HG02884 (cell line): ENCODE results near the gene TUBB6.

Experiments used
- ATAC-seq: cut with Tn5 transposase; IDR thresholded peaks from one replicate; pipeline ENCODE4 v1.9.1; 2021; ENCODE audit warnings: mild to moderate bottlenecking, moderate library complexity; ENCODE audit not compliant: unreplicated experiment

TUBB6 gene

DNA sequence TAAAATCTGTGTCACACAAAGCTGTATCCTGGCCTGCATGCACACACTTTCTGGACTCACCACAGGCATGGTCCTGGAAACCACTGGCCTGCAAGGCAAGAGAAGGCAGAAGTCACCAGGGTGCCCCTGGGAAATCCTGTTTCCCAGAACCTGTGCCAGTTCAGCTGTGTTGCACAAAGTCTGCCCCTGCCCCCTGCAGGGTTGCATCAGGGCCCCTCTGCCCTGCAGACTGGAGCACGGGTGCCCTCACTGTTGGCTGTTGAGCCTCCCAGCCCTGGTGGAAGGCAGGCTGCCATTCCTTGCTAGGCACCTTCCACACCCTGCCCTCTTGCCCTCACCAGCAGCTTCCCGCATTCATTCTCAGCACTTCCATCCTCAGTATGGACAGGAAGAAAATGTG is 18.0 kb upstream of the TUBB6 start:
- ATAC-seq: no peak

DNA sequence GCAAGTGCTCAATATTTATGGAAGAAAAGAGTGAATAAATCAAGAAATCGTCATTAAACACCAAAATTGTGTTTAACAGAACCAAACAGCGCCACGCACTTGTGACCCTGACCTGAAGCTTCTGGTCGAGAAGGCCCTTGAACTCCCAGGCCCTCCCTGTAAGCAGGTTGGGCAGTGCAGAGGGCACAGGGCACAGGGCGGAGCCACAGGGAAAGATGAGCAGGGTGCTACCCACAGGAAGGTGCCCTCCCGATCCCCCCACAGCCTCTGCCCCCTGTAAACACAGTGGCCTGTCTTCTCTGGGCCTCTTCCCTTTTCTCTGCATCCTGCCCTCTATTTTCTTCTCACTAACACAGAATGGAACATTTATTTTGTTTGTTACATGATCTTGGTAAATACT is 16.9 kb upstream of the TUBB6 start:
- no peak for ATAC-seq

DNA sequence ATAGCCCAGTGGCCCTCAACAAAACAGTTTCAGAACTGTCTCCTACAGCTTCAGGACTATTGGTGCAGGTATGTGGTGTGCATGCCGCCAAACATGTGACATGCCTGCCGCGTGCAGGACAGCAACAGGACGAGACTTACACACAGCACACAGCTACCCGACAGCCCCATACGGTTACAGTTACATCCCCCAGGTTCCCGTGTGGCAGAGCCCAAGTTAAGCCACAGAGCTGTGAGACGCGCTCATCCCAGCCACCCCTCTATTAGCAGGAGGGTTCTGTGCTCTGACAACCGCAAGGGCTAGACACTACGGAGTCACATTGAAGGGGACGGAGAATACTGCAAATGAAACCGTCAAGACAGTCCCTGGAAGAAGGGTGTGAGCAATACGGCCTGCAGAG is 16.4 kb upstream of the TUBB6 start:
- no peak for ATAC-seq

DNA sequence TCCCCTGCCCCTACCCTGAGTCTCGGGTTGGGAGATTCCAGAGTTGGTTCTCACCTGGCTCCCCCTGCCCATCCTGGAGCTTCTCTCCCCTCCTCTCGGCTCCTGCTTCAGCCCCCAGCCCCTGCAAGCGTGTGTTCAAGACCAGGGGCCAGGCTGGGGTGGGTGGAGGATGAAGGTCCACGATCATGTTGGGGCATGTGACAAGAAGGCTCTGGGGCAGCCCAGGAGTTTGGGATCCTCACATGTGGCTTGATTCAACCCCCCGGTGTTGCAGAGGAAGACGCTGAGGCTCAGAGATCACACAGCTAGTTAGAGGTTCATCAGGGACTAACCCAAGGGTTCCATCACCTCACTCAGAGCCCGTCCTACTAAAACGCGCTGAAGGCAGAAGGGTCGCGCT is 14.2 kb upstream of the TUBB6 start:
- no peak for ATAC-seq

DNA sequence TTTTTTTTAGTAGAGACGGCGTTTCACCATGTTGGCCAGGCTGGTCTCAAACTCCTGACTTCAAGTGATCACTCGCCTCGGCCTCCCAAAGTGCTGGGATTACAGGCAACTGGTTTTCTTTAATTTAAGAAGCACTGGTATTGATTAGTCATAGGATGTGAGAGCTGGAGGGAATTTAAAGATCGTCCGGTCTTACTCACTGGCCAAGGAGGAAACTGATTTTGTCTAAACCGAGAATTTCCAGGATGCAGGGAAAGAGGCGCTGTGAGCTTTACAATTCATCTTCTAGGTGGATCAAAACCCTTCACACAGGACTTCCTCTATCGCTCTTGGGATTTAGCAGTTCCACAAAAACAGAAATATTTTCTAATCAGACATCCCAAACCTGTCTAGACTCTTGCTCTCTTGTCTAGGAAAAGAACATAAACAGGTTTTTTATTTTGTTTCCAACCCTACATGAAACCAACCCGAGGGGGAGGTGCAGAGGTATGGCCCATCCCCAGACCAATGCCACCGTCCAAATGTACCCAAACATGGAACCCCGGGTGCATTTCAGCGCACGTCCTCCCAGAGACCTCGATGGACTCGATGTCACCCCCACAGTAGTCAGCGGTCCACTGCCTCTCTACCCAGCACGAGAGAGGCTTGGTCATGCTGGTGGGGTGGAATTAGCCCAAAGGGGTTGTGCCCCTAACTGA is 12.5 kb upstream of the TUBB6 start:
- ATAC-seq: no peak

DNA sequence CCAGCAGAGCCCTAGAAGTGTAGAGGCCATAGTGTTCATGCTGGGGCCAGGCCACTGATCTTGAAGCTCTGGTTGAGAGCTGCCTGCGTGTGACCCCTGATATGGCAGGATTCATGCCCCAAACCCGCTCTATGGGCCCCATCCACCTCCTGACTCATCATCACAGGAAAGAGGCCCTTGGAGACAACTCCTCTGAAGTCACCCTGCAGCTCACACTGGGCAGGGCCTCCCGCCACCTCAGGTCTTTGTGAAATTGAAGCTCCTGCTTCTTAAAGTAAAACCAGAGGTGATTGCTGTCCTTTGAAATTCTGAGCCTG is 12.0 kb upstream of the TUBB6 start:
- no peak for ATAC-seq

DNA sequence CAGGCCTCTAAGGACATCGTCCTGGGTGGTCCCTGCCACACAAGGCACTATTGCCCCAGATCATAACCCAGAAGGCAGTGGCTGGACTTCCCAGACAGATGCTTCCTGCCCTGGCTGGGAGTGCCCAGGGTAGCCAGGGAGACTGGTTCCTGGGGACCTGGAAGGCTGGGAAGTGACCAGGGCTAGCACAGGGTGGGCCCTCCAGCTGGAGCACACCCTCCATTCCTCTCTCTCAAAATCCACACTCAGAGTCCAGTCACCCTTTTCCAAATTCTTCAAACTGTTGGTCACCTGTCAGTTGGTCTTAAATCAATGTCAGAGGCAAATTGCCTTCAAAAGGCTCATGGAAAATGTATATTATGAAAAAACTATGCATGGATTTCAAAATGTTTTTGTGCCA is 11.6 kb upstream of the TUBB6 start:
- no peak for ATAC-seq

DNA sequence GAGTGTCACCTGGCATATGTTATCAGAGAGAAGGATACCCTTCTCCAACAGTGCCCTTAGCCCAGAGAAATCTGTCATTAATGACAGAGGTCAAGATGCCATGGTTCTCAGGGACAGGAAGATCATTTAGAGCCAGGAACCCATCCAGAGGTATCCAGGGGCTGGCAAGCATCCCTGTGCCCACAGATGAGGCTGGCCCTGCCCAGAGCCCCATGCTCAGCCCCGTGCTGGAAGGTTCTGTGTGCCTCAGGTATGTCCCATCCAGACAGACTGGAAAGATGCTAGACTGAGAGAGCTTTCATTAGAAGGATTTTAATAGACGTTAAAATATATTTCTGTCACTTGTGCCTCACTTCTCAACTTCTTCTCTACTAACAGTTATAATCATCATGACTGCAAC is 8.2 kb upstream of the TUBB6 start:
- ATAC-seq: no peak

DNA sequence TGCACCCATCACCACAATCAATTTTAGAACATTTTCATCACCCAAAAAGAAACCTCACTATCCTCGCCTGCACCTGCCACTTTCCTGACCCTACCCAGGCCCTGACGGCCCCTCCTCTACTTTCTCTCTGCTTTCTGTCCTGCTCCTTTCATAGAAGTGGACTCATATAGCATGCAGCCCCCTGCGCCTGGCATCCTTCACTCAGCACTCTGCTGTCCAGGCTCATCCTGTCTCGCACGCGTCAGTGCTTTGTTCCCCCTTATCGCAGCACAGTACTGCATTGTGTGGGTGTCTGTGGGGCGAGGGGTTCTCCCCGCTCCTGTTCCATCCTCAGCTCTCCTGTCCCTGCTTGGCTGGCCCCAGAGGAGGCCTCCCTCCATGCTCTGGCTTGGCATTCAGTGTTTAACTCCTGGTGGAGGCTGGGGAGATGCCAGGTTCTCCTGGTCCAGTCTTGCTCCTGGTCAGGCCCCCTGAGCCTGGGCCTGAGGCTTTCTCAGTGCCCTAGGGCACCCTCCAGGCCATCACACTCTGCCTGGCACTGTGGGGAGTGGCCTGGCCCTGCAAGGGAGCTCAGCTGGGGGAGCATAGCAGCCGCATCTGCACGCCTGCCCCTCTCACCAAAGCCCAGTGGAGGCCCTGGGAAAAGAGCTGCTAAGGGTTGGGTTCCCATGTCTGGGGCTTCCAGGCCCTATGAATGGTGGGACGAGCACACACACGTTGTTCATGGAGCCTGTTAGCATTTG is 6.6 kb upstream of the TUBB6 start:
- ATAC-seq: no peak

DNA sequence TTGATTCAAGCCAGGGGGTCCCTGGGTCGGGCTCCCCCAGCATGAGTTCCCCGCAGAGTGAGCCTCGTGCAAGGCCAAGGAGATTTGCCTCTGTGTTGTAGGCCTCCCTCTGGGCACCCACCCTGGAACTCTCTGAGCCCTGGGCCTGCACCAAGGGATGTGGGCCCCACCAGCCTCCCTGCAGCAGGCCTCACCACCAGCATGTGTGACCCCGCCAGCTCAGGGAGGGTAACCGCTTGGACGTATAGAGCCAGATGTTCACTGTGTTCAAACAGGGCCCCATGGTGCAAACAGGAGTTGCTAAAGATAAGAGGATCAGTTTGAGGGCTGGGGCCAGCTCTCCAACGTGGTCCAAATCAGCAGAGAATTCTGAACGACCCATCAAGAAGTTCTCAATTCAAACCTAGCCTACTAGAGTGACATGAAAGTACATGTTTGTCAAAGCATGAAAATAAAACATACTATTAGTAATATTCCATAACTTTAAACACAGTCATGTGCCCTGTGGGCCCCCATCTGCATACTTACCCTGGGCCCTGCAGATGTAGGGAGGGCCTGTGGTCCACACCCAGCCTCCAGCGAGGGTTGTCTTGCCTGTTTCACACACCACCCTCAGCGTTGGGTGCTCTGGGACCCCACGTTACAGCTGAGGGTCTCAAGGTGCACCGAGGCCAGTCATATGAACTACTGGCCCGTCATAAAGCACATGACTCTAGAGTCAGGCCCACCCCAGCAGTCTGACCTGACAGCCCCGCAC is 5.5 kb upstream of the TUBB6 start:
- no peak for ATAC-seq

DNA sequence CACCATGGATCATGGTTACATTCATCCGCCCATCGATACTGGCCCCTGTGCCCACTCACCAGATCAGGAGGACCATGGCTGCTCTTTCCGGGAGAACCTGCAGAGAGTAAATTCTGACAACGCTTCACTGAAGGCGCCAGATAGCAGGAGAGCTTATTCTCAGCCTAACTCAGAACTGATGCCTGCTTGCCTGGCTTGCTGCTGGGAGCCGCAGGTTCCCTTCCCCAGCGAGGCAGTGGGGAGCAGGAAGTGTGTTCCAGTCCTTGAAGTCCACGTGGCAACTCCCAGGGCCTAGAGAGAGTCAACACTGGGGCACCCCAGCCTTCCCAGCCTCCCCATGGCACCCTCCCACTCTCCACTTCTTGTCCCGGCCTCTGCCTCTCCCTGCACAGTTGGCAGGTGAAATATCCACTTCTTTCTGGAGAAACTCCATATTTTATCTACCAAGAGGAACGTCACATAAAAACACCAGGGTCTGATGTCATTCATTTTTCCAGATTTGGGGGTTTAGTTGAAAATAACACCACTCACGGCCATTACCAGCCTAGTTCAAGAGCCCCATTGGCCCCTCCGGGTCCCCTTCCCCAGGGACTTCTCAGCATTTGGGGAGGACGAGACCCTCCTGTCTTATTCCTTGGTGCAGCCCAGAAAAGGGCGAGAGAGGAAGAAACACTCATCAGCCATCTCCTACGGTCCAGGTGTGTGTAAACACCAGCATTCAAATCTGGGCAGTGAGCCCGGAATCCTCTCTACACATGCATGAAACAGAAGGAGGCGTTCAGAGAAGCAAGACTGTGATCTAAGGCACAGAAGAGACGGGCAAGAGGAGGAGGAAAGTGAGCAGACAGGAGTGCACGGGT is 3.5 kb upstream of the TUBB6 start:
- ATAC-seq: no peak

DNA sequence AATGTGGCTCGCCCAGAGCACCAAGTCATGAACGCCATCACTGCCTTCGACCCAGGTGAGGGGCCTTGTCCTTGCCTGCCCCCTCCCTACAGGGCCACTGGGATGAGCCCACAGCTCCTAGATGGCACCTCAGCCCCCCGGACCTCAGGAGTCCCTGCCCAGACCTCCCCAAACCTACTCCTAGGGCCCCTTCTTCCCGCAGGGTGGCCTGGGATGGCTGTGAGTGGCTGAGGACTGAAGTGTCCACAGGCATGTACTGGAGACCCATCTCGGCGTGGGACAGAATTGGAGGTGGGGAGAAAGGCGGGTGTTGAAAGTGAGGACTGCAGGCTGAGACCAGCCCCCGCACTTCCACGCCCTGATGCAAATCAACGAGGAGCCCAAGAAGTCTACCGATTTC is 2.8 kb upstream of the TUBB6 start:
- ATAC-seq: no peak

DNA sequence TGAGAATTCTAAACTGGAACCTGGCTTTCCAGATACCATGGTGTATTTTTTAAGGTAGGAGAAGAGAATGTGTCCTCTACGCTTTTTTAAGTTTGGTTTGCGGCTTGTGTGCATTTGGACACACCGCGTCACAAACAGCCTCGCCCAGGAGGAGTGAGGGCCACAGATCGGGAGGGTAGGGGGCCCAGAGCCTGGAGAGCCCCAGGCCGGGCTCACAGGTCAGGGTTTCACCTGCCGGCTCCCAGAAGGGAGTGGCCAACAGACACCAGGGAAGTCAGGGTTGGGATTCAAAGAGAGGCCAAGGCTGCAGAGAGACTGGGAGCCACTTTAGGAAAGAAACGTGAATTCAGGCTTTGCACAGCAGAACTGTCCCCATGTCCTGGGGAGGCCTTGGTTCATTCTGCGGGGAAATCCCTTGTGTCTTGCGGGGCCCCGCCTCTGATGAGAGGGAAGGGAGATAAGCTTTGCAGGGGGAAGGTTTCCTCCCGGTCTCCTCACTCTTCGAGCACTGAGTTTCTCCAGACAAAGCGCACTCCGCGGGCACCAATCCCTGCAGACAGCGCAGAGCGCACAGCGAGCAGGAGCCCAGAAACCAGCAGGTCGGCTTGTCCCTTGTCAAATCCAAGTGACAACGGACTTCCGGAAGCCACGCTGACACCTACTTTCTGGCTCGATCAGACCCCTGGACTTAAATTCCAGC is 2.0 kb upstream of the TUBB6 start:
- no peak for ATAC-seq

DNA sequence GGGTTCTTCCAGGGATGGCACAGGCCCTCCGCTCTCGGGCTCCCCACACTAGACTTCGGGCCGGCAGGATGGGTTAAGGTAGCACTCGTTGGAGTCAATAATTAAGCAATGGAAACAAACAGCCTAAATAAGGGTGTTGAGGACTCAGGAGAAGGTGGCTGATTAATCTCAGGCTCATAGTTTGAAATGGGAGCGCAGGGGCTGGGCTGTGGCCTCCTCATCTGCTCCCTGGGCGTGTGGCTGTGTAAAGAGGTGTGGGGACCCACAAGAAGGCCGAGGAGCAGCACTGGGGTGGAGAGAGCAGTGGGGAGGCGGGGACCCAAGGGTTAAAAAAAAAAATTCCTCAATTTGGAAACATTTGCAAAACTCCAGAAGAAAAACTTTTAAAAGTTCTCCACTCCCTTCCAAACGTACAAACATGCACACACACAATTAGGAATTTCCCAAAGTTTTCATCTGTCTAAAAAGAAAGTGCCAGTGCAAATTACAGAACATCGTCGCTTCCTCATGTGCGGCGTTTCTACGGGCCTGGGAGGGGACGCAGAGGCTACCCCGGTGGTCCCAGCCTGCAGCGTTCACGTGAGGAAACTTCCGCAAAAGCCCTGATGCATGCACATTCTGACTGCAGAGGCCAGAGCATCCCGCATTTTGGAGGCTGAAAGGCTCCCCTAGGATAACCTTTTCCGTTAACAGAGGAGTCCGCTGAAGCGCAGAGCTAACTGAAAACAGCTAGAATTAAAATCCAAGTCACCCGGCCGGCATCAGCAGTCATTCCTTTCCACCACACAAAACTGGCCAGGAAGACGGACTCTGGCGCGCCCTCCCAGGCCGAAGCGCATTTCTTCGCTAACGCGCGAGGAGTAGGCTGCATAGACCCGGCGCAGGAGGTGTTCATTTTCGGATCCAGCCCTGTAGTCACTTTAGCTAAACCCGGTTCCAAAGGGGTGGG is 1.0 kb upstream of the TUBB6 start:
- peak; percentile 10 for ATAC-seq

DNA sequence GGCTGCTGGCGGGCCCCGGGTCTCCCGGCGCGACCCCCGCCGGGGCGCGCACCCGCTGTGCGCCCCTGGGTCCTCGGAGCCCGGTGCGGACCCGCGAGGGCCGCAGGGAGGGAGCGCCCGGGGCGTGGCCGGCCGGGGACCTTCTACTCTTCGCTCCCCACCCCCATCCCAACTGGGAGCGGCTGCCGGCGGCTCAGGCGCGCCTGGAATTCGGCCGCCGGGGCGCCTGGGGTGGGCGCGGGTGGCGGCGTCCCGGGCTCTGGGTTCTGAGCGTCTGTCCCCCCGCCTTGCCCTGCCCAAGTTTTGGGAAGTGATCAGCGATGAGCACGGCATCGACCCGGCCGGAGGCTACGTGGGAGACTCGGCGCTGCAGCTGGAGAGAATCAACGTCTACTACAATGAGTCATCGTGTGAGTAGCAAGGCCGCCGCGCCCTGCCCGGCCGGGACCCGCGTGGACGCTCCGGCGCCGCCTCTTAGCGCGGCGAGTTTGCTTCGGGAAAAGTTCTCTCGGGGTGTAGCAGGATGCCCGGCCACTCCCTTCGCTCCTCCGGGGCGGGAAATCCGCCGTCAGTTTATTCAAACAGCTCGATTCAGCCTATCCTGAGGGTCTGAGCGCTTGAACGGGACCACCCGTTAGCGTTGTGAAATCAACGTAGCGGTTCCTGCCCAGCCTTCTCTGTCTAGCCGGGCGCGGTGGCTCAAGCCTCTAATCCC is 502 bp downstream of the TUBB6 start:
- peak; percentile 64 for ATAC-seq

DNA sequence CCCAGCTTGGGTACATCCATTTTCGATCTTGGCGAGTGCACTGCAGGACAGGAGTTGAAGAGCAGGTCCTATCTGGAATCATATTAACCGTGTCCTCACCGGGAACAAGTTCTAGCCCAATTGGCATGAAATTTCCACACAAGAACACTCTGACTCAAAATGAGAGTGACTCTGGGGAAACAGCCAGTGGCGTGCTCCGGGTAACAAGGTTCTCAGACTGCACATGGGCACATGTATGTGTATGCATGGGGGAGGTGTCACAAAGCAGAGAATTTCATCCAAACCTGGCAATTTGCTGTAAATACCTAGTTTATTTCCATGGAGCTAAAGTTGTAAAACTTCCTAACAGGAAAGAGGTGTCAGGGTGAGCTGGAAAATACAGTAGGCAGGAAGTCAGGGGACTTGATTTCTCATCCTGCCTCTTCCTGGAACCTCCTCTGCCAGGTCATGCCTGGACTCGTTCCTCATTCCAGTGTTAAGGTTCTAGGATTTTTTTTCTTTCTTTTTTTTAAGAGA is 1.7 kb downstream of the TUBB6 start:
- no peak for ATAC-seq

DNA sequence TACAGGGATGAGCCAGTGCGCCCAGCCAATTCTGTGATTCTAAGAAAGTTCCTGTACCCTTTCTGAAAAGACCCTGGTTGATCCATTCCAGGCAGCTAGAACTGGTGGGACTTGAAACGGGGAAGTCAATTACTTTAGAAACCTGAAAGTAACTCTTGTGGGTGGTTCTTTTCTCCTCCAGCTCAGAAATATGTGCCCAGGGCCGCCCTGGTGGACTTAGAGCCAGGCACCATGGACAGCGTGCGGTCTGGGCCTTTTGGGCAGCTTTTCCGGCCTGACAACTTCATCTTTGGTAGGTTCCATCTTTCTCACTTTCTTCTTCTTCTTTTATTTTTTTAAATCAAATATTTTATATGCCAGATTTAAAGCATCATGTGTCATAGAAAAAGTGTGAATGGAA is 2.7 kb downstream of the TUBB6 start:
- ATAC-seq: no peak

DNA sequence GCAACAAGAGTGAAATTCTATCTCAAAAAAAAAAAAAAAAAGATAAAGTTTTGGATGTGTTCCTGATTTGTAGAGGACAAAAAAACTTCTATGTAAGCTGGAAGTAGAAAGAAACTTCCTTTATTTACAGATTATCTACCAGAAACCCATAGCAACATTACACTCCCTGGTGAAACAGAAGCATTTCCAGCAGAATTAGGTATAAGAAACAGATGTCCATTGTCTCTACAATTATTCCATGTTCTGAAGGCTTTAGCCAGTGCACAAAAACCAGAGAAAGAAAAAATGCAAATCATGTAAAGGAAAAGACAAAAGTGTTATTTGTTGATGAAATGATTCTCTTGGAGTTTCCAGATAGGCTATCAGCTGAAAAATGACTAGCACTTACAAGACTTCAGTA is 4.9 kb downstream of the TUBB6 start:
- no peak for ATAC-seq
